HG03108 (cell line): ENCODE data around the gene CNPY4.
"Not testable (repeated sequence)": the region's sequence is repeated elsewhere in the genome, so short reads cannot be mapped to it uniquely, and the experiment has no call there.

ENCODE experiments used
- ATAC-seq: cut with Tn5 transposase; IDR thresholded peaks from one replicate; pipeline ENCODE4 v1.9.1; 2021; ENCODE audit warnings: moderate library complexity; ENCODE audit not compliant: unreplicated experiment

Gene CNPY4

GRCh38 chr7:100146350-100146749, 26.9 kb downstream of the CNPY4 start:
- not testable (repeated sequence) for ATAC-seq

- ATAC-seq, result no peak
Measured at GRCh38 chr7:100147278-100147677, 27.8 kb downstream of the CNPY4 start.

- no peak for ATAC-seq
Measured at GRCh38 chr7:100148225-100148558, 28.8 kb downstream of the CNPY4 start.

GRCh38 chr7:100148559-100149328, 29.3 kb downstream of the CNPY4 start, which contains the start of gene LAMTOR4:
Gene LAMTOR4 (plus strand): TSS chr7:100148918. CDS start chr7:100148973, 55 bp downstream.
- peak; percentile 99 for ATAC-seq

DNA sequence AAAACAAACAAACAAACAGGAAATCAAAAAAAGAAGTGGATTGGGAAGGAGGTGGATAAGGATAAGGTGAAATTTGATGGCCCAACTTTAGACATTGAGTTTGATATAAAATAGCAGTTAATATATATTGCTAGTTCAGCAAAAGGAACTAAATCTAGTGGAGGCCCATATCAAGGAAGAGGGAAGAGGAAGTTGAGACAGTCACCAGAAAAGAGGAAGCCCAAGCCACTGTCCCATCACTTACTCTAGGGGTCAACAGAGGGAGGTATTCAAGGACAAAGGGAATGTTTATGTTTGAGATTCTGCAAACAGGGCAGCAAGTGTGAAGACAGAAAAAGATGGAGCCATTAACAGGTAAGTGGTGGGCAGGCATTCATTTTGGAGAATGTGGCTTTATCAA, 33.0 kb downstream of the CNPY4 start:
- no peak for ATAC-seq

DNA sequence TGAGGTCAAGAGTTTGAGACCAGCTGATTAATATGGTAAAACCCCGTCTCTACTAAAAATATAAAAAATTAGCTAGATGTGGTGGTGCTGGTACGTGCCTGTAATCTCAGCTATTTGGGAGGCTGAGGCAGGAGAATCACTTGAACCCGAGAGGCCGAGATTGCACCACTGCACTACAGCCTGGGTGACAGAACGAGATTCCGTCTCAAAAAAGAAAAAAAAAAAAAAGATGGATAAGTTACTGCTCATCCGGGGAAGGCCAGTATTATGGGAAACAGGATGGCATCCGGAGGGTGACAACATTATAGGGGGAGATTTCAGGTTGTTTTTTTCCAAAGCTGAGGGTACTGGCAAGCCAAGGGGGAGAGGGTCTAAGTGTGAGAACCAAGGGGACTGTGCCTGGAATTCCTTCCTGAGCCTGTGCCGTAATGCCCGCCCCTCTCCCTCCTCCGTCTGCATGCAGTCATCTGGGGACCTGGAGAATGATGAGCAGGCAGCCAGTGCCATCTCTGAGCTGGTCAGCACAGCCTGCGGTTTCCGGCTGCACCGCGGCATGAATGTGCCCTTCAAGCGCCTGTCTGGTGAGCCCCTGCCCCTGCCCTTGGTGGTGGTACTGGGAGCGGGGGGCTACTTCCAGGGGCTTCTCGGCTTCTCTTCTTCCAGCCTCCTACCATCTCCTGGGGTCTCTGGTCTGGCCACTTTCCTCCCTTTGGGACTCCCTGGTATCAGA, 33.7 kb downstream of the CNPY4 start:
- no peak for ATAC-seq

GRCh38 chr7:100153708-100154535, 34.5 kb downstream of the CNPY4 start:
- ATAC-seq, result no peak

DNA sequence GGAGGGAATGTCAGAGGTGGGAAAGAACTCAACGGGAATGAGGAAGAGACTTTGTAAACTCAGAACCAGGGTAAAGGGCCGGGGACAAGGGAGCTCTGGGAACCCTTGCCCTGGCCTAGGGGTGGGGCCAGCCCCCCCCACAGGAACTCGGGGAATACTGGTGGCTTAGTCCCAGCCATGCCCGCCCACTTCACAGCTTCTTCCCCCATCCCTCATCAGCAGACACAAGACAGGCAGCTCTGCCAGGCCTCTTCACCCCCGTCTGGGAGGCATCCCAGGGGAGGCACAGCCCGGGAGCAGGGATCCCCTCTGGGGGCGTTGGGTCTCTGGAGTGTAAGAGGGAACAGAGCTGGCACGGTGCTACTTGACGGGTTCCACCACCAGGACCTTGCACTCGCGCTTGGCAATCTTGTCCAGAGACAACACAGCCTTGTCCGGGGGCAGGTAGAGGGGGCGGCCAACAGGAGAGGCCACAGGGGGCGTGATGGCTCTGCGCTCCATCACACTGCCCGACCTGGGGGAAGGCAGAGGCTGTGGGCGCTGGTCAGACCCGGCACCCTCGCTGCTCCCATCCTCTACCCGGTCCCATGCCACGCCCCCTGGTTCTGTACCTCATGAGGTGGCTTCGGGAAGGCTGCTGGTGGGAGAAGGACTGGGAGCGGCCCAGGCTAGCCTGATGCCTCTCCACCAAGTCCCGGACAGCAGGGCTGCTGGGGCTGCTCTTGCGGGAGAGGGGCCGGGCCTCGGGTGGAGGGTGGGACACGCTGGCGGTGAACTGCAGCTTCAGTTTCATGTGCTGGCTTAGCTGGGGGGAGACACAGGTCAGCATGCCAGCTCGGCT, 35.4 kb downstream of the CNPY4 start:
- ATAC-seq, result no peak

GRCh38 chr7:100155553-100156317, 36.3 kb downstream of the CNPY4 start:
- no peak for ATAC-seq

DNA sequence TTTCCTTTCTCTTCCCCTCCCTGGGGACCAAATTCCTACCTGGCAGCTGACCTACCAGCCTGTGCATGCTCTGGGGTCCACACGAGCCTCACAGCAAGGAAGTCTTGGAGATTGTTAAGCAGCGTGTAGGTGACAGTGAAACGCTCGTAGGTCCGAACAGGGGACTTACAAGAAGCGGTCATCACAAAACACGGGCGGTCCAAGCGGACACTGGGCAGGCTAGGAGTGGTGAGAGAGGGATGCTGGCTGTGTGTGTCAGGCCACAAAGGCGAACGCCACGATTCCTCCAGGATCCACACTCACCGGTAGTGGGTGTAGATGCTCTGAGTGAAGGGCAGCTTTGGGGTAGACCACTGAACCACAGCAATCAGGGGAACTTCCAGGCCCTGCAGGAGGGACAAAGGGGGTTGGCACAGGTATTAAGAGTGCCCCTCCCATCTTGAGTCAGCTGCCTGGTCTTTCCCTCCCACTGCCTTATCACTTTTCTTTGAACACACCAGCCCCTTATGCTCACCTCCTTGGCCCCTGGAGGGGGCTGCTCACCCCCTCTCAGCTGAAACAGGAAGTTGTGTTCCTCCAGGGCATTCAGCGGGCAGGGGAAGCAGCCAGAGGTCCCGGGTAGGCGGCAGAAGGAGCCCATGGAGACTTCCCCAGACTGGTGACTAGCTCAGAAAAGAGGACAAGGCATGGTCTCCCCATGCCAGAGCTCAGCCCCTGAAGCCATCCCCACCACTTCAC, 37.1 kb downstream of the CNPY4 start:
- ATAC-seq, result no peak

DNA sequence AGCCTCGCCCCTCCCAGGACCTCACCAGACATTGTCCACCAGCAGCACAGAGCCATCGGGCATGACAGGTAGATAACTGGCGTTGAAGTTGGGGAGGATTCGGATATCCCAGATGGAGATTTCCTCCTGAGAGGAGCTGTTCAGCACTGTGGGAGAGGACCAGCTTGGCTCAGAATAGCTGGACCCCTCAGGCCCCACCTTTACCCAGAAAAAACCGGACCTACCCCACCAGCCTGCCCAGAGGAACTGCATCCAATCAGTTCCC, 37.6 kb downstream of the CNPY4 start:
- ATAC-seq, result no peak

DNA sequence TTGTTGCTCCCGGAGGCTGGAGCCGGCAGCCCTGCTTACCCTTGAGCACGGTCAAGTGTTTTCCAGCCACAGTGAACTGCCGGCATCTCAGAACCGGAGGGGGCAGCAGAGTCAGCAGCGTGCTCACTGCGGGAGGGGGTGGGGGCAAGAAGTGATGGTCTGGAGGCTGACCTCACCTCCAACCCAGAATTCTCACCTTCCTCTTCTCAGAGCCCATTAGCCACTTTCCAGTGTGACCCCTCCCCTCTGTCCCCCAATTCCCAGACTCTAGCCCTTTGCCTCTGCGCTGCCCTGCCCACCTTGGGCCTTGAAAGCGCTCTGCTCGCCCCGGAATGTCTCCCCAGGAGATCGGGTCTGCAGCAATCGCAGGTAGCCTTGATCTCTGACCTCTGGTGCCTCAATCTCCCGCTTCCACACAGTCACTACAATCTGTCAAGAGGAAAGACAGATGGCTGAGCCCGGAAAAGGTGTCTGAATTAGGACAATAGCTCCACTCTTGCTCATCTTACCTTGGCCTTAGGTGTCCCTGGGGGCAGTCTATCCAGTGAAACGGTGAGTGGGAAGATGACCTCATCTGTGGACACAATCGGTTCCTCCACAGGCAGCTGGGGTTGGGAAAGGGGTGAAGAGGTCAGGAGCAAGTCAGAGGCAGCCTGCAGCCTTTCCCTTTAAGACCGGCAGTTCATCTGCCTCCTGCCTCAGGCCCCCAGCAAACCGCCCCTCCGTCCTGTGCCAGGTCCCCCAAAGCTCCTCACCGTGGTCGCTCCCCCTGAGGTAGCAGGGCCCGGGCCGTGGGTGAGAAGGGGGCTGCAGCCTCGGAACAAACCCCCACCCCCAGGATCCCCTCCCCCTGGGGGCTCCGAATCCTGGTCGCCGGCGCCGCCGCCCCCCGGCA, 38.1 kb downstream of the CNPY4 start:
- no peak for ATAC-seq

GRCh38 chr7:100158229-100159098, 39.0 kb downstream of the CNPY4 start, which contains the start of gene TRAPPC14:
Gene TRAPPC14 (minus strand): TSS chr7:100158723. CDS start chr7:100158499, 224 bp downstream.
- peak; percentile 63 for ATAC-seq

GRCh38 chr7:100159099-100159623, 39.7 kb downstream of the CNPY4 start:
- no peak for ATAC-seq

- ATAC-seq, result no peak
Measured at GRCh38 chr7:100160067-100160466, 40.6 kb downstream of the CNPY4 start.

DNA sequence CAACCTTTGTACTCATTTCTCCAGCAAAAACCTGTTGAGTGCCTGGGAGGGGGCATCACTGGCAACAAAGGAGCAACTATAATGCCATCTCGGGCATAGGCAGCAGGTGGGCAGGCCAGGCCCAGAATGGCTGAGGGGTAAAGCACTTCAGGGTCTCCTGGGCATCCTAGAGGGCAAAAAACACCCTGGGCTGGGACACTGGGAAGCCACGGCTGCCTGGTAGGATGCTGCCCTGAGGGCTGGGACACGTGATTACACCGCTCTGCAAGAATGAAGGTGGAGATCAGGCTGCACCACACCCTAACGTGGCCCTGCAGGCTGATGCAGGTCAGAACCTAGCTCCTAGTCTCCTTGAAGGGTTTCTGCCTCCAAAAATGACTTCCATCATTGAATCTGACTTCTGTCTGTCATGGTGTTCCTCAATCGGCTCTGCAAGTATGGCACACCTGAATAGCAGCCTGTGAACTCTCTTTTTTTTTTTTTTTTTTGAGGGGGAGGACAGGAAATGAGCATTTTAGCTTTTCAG, 43.6 kb downstream of the CNPY4 start:
- ATAC-seq, result no peak

DNA sequence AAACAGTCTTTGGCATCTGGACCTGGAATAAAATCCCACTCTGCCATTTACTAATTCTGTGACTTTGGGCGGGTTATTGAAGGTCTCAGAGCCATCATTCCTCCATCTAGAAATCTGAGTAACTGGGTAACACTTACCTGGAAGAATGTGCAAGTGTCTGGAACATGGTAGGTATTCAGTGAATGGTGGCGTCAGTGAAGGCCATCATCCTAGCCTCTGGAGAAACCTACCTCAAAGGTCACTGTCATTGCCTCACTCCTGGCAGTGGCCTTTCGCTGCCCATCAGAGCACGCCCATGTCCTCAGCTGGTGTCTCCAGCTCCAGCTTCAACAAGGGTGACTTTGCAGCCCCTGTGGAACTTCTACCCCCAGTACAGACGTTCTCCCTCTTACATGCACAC, 44.4 kb downstream of the CNPY4 start:
- no peak for ATAC-seq
